GM12864 (cell line): Measurements from ENCODE around the gene TBC1D22A.

ENCODE experiments used
- DNase-seq: peaks from one replicate; pipeline ENCODE4 v3.0.0-alpha.2; 2011; ENCODE audit warnings: low read depth
- H3K4me3 ChIP-seq: 2 replicates; pipeline ENCODE4 v1.5.1; 2011; ENCODE audit warnings: mild to moderate bottlenecking, low read depth, low read length, control low read depth
- CTCF ChIP-seq: IDR thresholded peaks from 2 replicates; pipeline ENCODE4 v1.5.1; 2011; ENCODE audit warnings: low read depth, mild to moderate bottlenecking, moderate library complexity, low read length, control low read depth, inconsistent platforms; ENCODE audit errors: missing control alignments

TBC1D22A gene

GRCh38 chr22:46913351-46913750 lies 150.9 kb downstream of the TBC1D22A start:
- no peak for DNase-seq
- H3K4me3 ChIP-seq: no peak overlapping the region
- no peak for TF ChIP-seq CTCF

DNA sequence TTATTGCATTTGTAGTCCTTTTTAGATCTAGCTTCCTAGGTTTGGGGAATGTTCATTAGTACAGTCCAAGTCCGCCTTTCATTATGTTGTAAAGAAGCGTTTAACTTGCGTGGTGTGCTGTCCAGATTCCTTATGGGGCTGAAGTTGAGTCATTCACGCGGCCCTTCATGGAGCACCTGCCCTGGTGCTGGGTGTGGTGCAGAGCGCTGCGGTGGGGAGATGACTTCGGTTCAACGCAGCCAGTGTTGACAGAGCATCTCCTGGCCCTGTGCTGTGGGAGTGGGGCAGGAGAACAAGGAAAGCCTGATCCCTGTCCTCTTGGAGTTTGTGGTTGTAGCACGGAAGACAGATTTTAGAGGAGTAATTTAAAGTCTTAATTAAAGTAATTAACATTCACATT lies 152.0 kb downstream of the TBC1D22A start:
- DNase-seq: no peak
- H3K4me3 ChIP-seq: no peak overlapping the region
- TF ChIP-seq CTCF: no peak

- DNase-seq: no peak
- no peak overlapping the region for H3K4me3 ChIP-seq
- no peak for TF ChIP-seq CTCF
These were observed 152.8 kb downstream of the TBC1D22A start for GRCh38 chr22:46914916-46915894.

GRCh38 chr22:46915950-46916730 lies 153.7 kb downstream of the TBC1D22A start:
- TF ChIP-seq CTCF: no peak
- no peak for DNase-seq
- H3K4me3 ChIP-seq: no peak overlapping the region

DNA sequence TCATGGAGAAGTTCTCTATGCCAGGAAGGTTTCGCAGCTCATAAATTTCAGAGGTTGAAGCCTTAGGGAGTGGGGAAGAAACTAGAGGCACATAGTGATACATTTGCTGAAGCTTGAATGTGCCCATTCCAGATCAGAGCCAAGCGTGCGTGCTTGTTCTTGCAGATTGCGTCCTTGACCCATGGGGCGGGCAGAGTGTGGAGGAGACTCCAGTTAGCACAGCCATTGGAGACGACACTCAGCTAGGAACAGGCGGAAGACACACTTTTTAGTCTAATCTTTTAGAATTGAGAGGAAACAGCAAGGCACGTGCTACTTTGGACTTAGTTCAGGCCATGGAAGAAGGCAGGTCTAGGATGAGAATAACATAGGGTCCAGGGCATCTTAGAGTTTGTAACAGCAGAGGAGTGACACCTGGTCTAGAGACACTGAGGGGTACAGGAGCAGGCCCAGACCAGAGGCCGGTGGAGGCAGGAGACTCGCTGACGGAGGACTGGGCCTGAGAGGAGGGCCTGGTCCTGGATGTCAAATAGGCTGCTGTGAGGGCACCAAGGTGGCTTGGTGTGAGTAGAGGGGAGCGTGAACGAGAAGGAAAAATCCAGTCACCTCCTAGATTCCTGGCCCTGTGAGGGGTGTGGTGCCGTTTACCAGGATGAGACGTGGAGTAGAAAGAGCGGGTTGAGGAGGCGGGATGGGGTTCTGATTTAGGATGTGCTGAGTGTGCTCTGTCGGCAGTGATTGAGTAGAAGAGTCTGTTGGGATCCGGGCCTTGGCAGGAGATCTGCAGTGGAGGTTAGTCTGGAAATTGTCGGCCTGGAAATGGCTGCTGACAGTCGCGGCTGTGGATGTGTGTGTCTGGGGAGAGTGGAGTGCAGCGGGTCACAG lies 154.7 kb downstream of the TBC1D22A start:
- no peak for DNase-seq
- no peak for TF ChIP-seq CTCF
- H3K4me3 ChIP-seq: no peak overlapping the region

DNA sequence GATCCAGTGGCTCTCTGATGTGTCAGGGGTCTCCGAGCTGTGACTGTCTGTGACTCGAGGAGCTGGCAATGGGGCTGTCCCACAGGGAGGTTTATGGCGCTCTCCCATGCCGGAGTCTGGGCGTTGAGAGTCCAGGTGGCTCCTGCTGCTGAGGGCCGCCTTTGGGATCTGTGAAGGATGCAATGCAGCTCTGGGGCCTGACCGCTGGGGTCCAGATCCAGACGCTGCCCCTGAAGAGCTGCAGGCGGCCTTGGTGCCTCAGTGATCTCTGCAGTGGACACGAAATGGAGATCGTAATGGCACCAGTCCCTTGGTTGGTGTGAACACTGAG lies 155.3 kb downstream of the TBC1D22A start:
- no peak for DNase-seq
- H3K4me3 ChIP-seq: no peak overlapping the region
- TF ChIP-seq CTCF: no peak
